ENCODE data around the gene IST1. TPM values are rescaled to one million over a fixed set of nuclear protein-coding genes. Genes with fewer than 3 reads are reported as not detected.
A peak's percentile ranks its signal among the peaks of the same experiment; 100 is the strongest.

IST1 gene
- total RNA-seq = 100 to 1,000 TPM; 156 to 175 TPM
- 100 to 1,000 TPM; 285 to 360 (median 308) TPM for polyA plus RNA-seq (ENCODE audit: insufficient read length in 6 of 6)
- long read RNA-seq, donor 1, full-length matches to known transcripts = 49 of 80 reads
- long read RNA-seq, donor 1, partial matches to known transcripts = 31 of 80 reads
- long read RNA-seq, donor 1, other reads (novel, unspliced or antisense) = 0 of 80 reads
- long read RNA-seq, donor 2, full-length matches to known transcripts = 34 of 39 reads
- long read RNA-seq, donor 2, partial matches to known transcripts = 5 of 39 reads
- long read RNA-seq, donor 2, other reads (novel, unspliced or antisense) = 0 of 39 reads
- long read RNA-seq, donor 3, full-length matches to known transcripts = 25 of 63 reads
- long read RNA-seq, donor 3, partial matches to known transcripts = 33 of 63 reads
- long read RNA-seq, donor 3, other reads (novel, unspliced or antisense) = 5 of 63 reads
- long read RNA-seq, donor 4, full-length matches to known transcripts = 22 of 32 reads
- long read RNA-seq, donor 4, partial matches to known transcripts = 3 of 32 reads
- long read RNA-seq, donor 4, other reads (novel, unspliced or antisense) = 7 of 32 reads
- long read RNA-seq, donor 5, full-length matches to known transcripts = 30 of 35 reads
- long read RNA-seq, donor 5, partial matches to known transcripts = 5 of 35 reads
- long read RNA-seq, donor 5, other reads (novel, unspliced or antisense) = 0 of 35 reads
- long read RNA-seq, donor 6, full-length matches to known transcripts = 35 of 42 reads
- long read RNA-seq, donor 6, partial matches to known transcripts = 7 of 42 reads
- long read RNA-seq, donor 6, other reads (novel, unspliced or antisense) = 0 of 42 reads
- long read RNA-seq, donor 7, full-length matches to known transcripts = 27 of 41 reads
- long read RNA-seq, donor 7, partial matches to known transcripts = 14 of 41 reads
- long read RNA-seq, donor 7, other reads (novel, unspliced or antisense) = 0 of 41 reads
- long read RNA-seq, donor 8, full-length matches to known transcripts = 33 of 39 reads
- long read RNA-seq, donor 8, partial matches to known transcripts = 6 of 39 reads
- long read RNA-seq, donor 8, other reads (novel, unspliced or antisense) = 0 of 39 reads
- long read RNA-seq, donor 9 = 0 reads
- long read RNA-seq, donor 10, full-length matches to known transcripts = 52 of 69 reads
- long read RNA-seq, donor 10, partial matches to known transcripts = 5 of 69 reads
- long read RNA-seq, donor 10, other reads (novel, unspliced or antisense) = 12 of 69 reads
- long read RNA-seq, donor 11 = 0 reads
- long read RNA-seq, donor 12, full-length matches to known transcripts = 28 of 38 reads
- long read RNA-seq, donor 12, partial matches to known transcripts = 10 of 38 reads
- long read RNA-seq, donor 12, other reads (novel, unspliced or antisense) = 0 of 38 reads

DNA sequence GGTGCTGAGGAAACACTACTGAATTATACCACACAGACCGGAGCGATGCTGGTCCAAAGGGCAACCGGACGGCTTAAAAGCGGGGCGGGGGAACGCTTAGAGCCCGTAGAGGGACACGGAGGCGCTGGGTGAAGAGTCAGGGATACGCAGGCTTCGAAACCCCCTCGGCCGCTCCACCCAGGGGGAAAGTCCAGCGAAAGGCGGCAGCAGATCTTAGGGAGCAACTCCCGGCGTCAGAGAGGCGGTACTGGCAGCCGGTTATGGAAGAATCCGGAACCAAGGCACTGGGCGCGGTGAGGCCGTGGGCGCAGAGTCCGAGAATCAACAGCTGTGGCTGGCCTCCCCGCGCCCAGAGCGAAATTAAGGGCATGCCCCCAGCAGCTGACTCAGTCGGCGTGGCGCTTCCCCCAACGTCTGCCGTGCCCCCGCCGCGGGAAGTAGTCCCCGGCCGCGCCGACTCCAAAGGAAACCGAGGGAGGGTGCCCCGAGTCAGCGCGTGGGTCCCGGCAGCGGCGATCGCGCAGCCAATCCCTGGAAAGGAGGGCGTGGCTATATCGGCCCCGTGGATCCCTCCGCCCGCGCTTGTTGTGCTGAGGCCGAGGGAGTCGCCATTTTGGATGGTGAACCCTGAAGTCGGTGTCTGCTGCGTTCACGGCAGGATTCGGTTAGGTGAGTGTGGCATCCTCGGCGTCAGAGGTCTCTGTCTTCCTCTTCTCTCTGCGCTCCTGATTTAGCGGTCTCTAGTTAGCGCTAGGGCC is at the start of gene IST1:
Gene IST1, plus strand, starts transcription at position 611 of the 758 bp plus-strand sequence. CDS start 20,110 bp downstream, outside the sequence.
- intact Hi-C loops (cut with DNase I) = no loop called here
- DNase-seq (peak; percentile 97 to 99 (median 98)), ATAC-seq (peak; percentile 97)
- Histone ChIP-seq H3K36me3 (no peaks in the 10 kb centered on the region), H3K9me3 (no peaks in the 10 kb centered on the region), H3K27ac (peak within 1 kb of the TSS; percentile 92 to 99), H3K4me3 (peak within 1 kb of the TSS; percentile 70 to 85), H3K4me1 (peaks cover 9 to 45% of the 10 kb centered on the region in 2 donors), H3K27me3 (no peaks in the 10 kb centered on the region)
- TF ChIP-seq, protein P1, sequence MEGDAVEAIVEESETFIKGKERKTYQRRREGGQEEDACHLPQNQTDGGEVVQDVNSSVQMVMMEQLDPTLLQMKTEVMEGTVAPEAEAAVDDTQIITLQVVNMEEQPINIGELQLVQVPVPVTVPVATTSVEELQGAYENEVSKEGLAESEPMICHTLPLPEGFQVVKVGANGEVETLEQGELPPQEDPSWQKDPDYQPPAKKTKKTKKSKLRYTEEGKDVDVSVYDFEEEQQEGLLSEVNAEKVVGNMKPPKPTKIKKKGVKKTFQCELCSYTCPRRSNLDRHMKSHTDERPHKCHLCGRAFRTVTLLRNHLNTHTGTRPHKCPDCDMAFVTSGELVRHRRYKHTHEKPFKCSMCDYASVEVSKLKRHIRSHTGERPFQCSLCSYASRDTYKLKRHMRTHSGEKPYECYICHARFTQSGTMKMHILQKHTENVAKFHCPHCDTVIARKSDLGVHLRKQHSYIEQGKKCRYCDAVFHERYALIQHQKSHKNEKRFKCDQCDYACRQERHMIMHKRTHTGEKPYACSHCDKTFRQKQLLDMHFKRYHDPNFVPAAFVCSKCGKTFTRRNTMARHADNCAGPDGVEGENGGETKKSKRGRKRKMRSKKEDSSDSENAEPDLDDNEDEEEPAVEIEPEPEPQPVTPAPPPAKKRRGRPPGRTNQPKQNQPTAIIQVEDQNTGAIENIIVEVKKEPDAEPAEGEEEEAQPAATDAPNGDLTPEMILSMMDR (IDR thresholded peaks at IDR 0.05) = no peak

DNA sequence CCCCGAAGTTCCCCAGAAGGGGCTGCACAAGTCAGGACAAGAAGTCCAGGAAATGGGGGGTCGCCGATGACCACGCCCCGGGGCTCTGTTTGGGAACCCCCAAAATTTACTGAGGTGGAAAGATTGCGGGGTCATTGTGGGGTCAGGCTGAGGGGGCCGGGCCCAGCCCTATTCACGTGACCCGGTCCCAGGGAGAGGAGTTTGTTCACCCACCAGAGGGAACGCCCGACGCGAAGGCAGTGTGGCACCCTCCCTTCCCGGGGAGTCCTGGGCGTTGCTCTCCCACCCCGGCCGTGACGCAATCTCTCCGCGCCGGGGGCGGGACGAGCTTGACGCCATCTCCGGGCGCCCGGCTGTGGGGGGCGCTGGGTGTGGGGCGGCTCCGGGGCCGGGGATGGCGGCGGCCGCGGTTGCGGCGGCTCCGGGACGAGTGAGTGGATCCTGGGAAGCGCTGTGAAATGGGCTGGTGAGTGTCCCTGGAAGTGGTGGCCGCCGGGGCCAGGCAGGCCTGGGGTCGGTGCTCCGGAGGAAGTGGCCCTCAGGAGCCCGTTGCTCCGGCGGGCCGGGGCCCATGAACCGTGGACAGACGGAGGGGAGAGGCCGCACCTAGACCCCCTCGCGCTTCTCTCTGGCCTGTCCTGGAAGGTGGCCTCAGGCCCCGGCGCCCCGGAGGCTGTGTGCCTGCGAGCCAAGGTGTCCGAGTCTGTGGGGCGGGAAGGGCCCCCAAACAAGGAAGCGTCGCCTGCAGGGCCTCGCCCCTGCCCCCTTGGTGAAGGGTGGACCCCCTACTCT is 49.5 kb upstream of the IST1 start, which contains the start of gene ATXN1L:
Gene ATXN1L, plus strand, starts transcription at position 338 of the 792 bp plus-strand sequence. CDS start 3,765 bp downstream, outside the sequence.
- TF ChIP-seq, protein P1 (IDR thresholded peaks at IDR 0.05) = no peak
- Histone ChIP-seq H3K36me3 (peaks cover 0 to 31% of the 10 kb centered on the region in 2 donors), H3K9me3 (no peaks in the 10 kb centered on the region), H3K27me3 (no peaks in the 10 kb centered on the region), H3K4me3 (peak within 1 kb of the TSS; percentile 88 to 89), H3K27ac (peak within 1 kb of the TSS; percentile 82 to 87), H3K4me1 (peaks cover 7 to 20% of the 10 kb centered on the region in 2 donors)
- ATAC-seq (peak; percentile 99), DNase-seq (peak; percentile 88 to 96 (median 93))
- intact Hi-C loops (cut with DNase I) = no loop called here

DNA sequence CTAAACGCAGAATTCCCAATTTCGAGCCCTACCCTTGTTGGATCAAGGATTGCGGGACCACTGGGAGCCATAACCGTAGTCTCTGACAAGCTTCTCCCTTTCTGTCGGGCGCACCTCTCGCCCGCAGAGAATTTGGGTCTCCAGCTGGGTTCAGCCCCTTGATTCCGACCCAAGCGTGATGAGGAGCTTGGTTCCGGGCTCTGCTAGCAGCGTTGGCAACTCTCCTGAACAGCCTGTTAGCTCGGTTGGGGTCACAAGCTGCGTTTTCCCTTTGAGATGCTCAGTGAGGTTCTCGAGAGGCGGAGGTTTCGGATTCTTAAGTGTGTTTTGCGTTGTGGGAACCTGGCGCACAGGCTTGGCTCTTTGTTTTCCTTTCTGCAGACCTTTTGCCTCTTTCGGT is 48.9 kb upstream of the IST1 start:
- ATAC-seq (peak; percentile 36), DNase-seq (peak in 2 of 4 donors; percentile 9 to 28)
- Histone ChIP-seq H3K27me3 (no peaks in the 10 kb centered on the region), H3K36me3 (peaks cover 0 to 37% of the 10 kb centered on the region in 2 donors), H3K27ac (peak overlapping the region; percentile 82 to 87), H3K4me1 (peaks cover 7 to 20% of the 10 kb centered on the region in 2 donors), H3K9me3 (no peaks in the 10 kb centered on the region), H3K4me3 (peak overlapping the region; percentile 88 to 89)
- intact Hi-C loops (cut with DNase I) = no loop called here
- TF ChIP-seq, protein P1 (IDR thresholded peaks at IDR 0.05) = no peak

DNA sequence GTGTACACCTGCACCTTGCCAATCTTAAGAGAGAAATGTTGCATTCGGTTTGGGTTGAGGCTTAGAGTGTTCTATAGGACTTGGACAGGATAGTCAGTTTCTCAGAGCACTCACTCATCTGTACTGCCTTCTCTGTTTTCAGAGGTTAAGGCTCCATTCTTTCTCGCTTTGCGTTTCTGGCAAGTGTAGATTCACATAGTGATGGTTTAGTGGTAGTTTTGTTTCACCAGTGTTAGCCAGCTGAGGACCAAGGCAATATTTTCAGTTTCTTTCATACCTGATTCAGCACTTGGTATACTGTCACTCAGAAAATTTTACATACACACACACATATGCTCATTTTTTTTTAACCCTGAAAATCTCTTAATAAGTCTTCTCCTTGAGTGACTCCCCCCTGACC is 48.2 kb upstream of the IST1 start:
- intact Hi-C loops (cut with DNase I) = no loop called here
- no peak for DNase-seq
- ATAC-seq = no peak
- H3K9me3 ChIP-seq = no peaks in the 10 kb centered on the region
- H3K36me3 ChIP-seq = peaks cover 0 to 44% of the 10 kb centered on the region in 2 donors
- TF ChIP-seq, protein P1 (IDR thresholded peaks at IDR 0.05) = no peak
- H3K27me3 ChIP-seq = no peaks in the 10 kb centered on the region
- H3K27ac ChIP-seq = no peak overlapping the region
- H3K4me3 ChIP-seq = peak overlapping the region in 1 of 2 donors; percentile 89
- peaks cover 7 to 20% of the 10 kb centered on the region in 2 donors for H3K4me1 ChIP-seq
